ENCODE data around the gene SEC61A2.

DNA sequence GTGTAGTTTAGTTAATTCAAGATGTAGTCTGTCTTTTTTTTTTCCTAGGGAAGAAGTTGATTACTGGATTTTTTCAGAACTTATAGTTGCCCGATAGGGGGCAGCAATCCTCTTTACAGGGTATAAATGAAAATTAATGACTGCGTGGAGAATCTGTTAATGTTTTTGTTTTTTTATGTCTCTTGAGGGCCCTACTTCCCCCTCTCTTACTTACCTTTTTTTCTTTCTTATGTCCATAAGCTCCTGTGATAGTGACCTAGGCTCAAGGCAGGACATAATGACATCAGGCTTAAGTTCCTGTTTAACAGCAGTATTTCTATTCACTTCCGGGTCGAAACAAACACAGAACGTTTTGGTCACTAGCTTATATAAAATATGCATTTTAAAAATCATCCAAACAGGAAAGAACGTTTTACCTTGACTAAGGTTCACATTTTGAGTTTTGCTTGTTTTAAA is 85.3 kb downstream of the SEC61A2 start:
- peak in 1 of 3 experiments; percentile 55 for TF ChIP-seq CTCF (IDR thresholded peaks at IDR 0.05)
- no peak for TF ChIP-seq POLR2A (IDR thresholded peaks at IDR 0.05)
